Neural cell (in vitro differentiated cells): ENCODE data around the gene IRX6.

Experiments used
- CTCF ChIP-seq: fragments of 450-650 bp; IDR thresholded peaks from 2 replicates; pipeline ENCODE4 v1.5.1; 2014; ENCODE audit warnings: antibody characterized with exemption, mild to moderate bottlenecking, moderate library complexity; ENCODE audit not compliant: poor library complexity, severe bottlenecking
- EP300 ChIP-seq: fragments of 450-650 bp; conservative IDR thresholded peaks from 2 replicates; pipeline ENCODE4 v1.6.1; 2014; ENCODE audit warnings: antibody characterized with exemption, mild to moderate bottlenecking, moderate library complexity; ENCODE audit not compliant: poor library complexity, severe bottlenecking
- EZH2 ChIP-seq: fragments of 200-600, 300-800 bp; shearing (Covaris generic), sonication (generic); IDR thresholded peaks from 2 replicates; pipeline ENCODE4 v1.6.1; 2014; ENCODE audit warnings: antibody characterized with exemption, low read length, borderline replicate concordance, mild to moderate bottlenecking; ENCODE audit not compliant: insufficient read depth, poor library complexity, severe bottlenecking
- POLR2AphosphoS5 ChIP-seq: IDR thresholded peaks from 2 replicates; pipeline ENCODE4 v1.6.1; 2012
- RAD21 ChIP-seq: fragments of 450-650 bp; conservative IDR thresholded peaks from 2 replicates; pipeline ENCODE4 v1.6.1; 2014; ENCODE audit warnings: antibody characterized with exemption, mild to moderate bottlenecking, moderate library complexity
- SMC3 ChIP-seq: fragments of 450-650 bp; conservative IDR thresholded peaks from 2 replicates; pipeline ENCODE4 v1.6.1; 2014; ENCODE audit warnings: antibody characterized with exemption, mild to moderate bottlenecking, moderate library complexity; ENCODE audit not compliant: poor library complexity
- TAF1 ChIP-seq: IDR thresholded peaks from 2 replicates; pipeline ENCODE4 v1.6.1; 2012; ENCODE audit warnings: low read depth
- TF ChIP-seq, protein P1 (sequence below): IDR thresholded peaks from 2 replicates; pipeline ENCODE4 v1.6.1; 2012; ENCODE audit warnings: borderline replicate concordance

- TF ChIP-seq CTCF (no peak), SMC3 (no peak), POLR2AphosphoS5 (no peak), EZH2 (no peak), TAF1 (no peak), EP300 (no peak), RAD21 (no peak)
- TF ChIP-seq, protein P1, sequence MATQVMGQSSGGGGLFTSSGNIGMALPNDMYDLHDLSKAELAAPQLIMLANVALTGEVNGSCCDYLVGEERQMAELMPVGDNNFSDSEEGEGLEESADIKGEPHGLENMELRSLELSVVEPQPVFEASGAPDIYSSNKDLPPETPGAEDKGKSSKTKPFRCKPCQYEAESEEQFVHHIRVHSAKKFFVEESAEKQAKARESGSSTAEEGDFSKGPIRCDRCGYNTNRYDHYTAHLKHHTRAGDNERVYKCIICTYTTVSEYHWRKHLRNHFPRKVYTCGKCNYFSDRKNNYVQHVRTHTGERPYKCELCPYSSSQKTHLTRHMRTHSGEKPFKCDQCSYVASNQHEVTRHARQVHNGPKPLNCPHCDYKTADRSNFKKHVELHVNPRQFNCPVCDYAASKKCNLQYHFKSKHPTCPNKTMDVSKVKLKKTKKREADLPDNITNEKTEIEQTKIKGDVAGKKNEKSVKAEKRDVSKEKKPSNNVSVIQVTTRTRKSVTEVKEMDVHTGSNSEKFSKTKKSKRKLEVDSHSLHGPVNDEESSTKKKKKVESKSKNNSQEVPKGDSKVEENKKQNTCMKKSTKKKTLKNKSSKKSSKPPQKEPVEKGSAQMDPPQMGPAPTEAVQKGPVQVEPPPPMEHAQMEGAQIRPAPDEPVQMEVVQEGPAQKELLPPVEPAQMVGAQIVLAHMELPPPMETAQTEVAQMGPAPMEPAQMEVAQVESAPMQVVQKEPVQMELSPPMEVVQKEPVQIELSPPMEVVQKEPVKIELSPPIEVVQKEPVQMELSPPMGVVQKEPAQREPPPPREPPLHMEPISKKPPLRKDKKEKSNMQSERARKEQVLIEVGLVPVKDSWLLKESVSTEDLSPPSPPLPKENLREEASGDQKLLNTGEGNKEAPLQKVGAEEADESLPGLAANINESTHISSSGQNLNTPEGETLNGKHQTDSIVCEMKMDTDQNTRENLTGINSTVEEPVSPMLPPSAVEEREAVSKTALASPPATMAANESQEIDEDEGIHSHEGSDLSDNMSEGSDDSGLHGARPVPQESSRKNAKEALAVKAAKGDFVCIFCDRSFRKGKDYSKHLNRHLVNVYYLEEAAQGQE: no peak
Observed at GRCh38 chr16:55372792-55373488, 48.9 kb downstream of the IRX6 start.
